B cell (primary cell): ENCODE results near the gene TMEM132E. TPM values are rescaled to one million over a fixed set of nuclear protein-coding genes. Genes with fewer than 3 reads are reported as not detected.
"Not testable (repeated sequence)": the region's sequence is repeated elsewhere in the genome, so short reads cannot be mapped to it uniquely, and the experiment has no call there.

Experiments
- ATAC-seq: fragments of 200-7000 bp; cut with Tn5 transposase; one replicate; pipeline ENCODE4 v1.10.0; 2021; ENCODE audit warnings: low read depth, mild to moderate bottlenecking, moderate number of reproducible peaks, moderate library complexity
- CTCF ChIA-PET: fragments of 350-600 bp; sonication (Branson Sonifier 250); formaldehyde crosslinking; loops from one replicate; lab custom pipeline; 2021; ENCODE audit warnings: antibody characterized with exemption, inconsistent platforms; lab: Charles Lee
- POLR2A ChIA-PET: fragments of 350-600 bp; sonication (Branson Sonifier 250); formaldehyde crosslinking; loops from one replicate; lab custom pipeline; 2021; ENCODE audit warnings: antibody characterized with exemption; lab: Charles Lee
- DNase-seq: peaks from one replicate; pipeline ENCODE4 v3.0.0; 2013
- H2AFZ ChIP-seq: 2 replicates; pipeline ENCODE4 v1.6.1; 2012; ENCODE audit warnings: mild to moderate bottlenecking, low read depth, low read length; ENCODE audit not compliant: insufficient read depth, poor library complexity, severe bottlenecking
- H3K27ac ChIP-seq, 2 donors: 1 replicate in 1 of 2; 2 replicates in 1 of 2; pipeline ENCODE4 v1.5.1; 2012 to 2013; ENCODE audit warnings: low read length in 2 of 2, mild to moderate bottlenecking in 2 of 2, moderate library complexity in 1 of 2
- H3K27me3 ChIP-seq, 4 experiments: fragments of 200-600 bp in 1 of 4; sonication (generic) in 1 of 4; replicated peaks in 1 of 4; 1 replicate in 2 of 4; 2 replicates in 2 of 4; pipeline versions ENCODE4 v1.6.1 to v1.7.0; 2013 to 2016; ENCODE audit warnings: low read length in 3 of 4, mild to moderate bottlenecking in 2 of 4, mixed read lengths in 1 of 4, moderate library complexity in 1 of 4; ENCODE audit not compliant: insufficient read depth in 4 of 4, control insufficient read depth in 3 of 4; ENCODE audit errors: control extremely low read depth in 1 of 4
- H3K36me3 ChIP-seq, 2 experiments: replicated peaks in 1 of 2; 1 replicate in 1 of 2; 2 replicates in 1 of 2; pipeline versions ENCODE4 v1.6.1 to v1.7.1; 2013; ENCODE audit warnings: low read length in 1 of 2; ENCODE audit not compliant: insufficient read depth in 2 of 2, control insufficient read depth in 1 of 2; ENCODE audit errors: control extremely low read depth in 1 of 2, extremely low read depth in 1 of 2
- H3K4me1 ChIP-seq, 2 donors: fragments of 200-600 bp in 1 of 2; sonication (generic) in 1 of 2; 1 replicate in 1 of 2; 2 replicates in 1 of 2; pipeline versions ENCODE4 v1.5.1 to v1.6.1; 2013 to 2017; ENCODE audit warnings: low read length in 2 of 2; ENCODE audit not compliant: control insufficient read depth in 2 of 2, insufficient read depth in 2 of 2
- H3K4me2 ChIP-seq: replicated peaks from 2 replicates; pipeline ENCODE3; 2012; ENCODE audit warnings: mild to moderate bottlenecking, low read depth, low read length; ENCODE audit not compliant: poor library complexity, severe bottlenecking
- H3K4me3 ChIP-seq, 5 experiments: fragments of 200-600 bp in 1 of 5; sonication (generic) in 1 of 5; 1 replicate in 3 of 5; 2 replicates in 2 of 5; pipeline versions ENCODE4 v1.5.1 to v1.7.0; 2011 to 2016; ENCODE audit warnings: low read length in 4 of 5, mild to moderate bottlenecking in 4 of 5, low read depth in 2 of 5, control low read depth in 1 of 5, moderate library complexity in 1 of 5; ENCODE audit not compliant: insufficient read depth in 1 of 5; ENCODE audit errors: control extremely low read depth in 1 of 5, extremely low read depth in 1 of 5
- H3K79me2 ChIP-seq: fragments of 200-600 bp; sonication (generic); one replicate; pipeline ENCODE4 v1.6.0; 2016; ENCODE audit warnings: low read length; ENCODE audit not compliant: control insufficient read depth, insufficient read depth
- H3K9ac ChIP-seq: fragments of 200-600 bp; sonication (generic); 2 replicates; pipeline ENCODE4 v1.6.1; 2017; ENCODE audit warnings: mild to moderate bottlenecking, low read length, moderate library complexity
- H3K9me3 ChIP-seq, 3 donors: one replicate each; pipeline versions ENCODE4 v1.6.1 to v1.7.1; 2013; ENCODE audit warnings: low read length in 2 of 3; ENCODE audit not compliant: control insufficient read depth in 2 of 3, insufficient read depth in 1 of 3; ENCODE audit errors: control extremely low read depth in 1 of 3
- H4K20me1 ChIP-seq: 2 replicates; pipeline ENCODE4 v1.6.0; 2012; ENCODE audit warnings: mild to moderate bottlenecking, low read length; ENCODE audit not compliant: insufficient read depth, control insufficient read depth, poor library complexity, severe bottlenecking
- H3K27ac Mint-ChIP-seq: one replicate; pipeline ENCODE4 v1.8.0; 2021; ENCODE audit warnings: mixed read lengths
- H3K27me3 Mint-ChIP-seq: one replicate; pipeline ENCODE4 v1.8.0; 2021; ENCODE audit warnings: mixed read lengths
- H3K4me1 Mint-ChIP-seq: one replicate; pipeline ENCODE4 v1.8.0; 2021; ENCODE audit warnings: mixed read lengths
- H3K4me3 Mint-ChIP-seq: one replicate; pipeline ENCODE4 v1.8.0; 2021; ENCODE audit warnings: mixed read lengths
- H3K9me3 Mint-ChIP-seq: one replicate; pipeline ENCODE4 v1.8.0; 2022; ENCODE audit warnings: mixed read lengths; ENCODE audit not compliant: insufficient read depth
- EZH2 ChIP-seq: IDR thresholded peaks from 2 replicates; pipeline ENCODE4 v1.6.1; 2012; ENCODE audit warnings: borderline replicate concordance, low read depth, mild to moderate bottlenecking, moderate library complexity, low read length; ENCODE audit not compliant: insufficient read depth, poor library complexity, severe bottlenecking
- WGBS: methylation state at CpG from one replicate; pipeline ENCODE4 v1.1.5; 2013; ENCODE audit warnings: missing lambda C conversion rate; ENCODE audit not compliant: insufficient coverage; 5-methylcytosine and 5-hydroxymethylcytosine counted together
- intact Hi-C: fragments of 100-400 bp; cut with micrococcal nuclease; formaldehyde crosslinking; loops from one replicate; pipeline ENCODE4 v1.10.0; 2022
- polyA plus RNA-seq: library from polyadenylated mRNA; depleted of rRNA; stranded (reverse); fragments of >200 nt; gene quantifications from 2 replicates; pipeline ENCODE4 v1.2.3, GENCODE V29; 2012
- total RNA-seq, 2 donors: library from RNA; stranded (reverse); fragments of 120-200 nt in 1 of 2; gene quantifications; 1 replicate in 1 of 2; 2 replicates in 1 of 2; pipeline versions ENCODE4 v1.2.3 to v1.2.4, GENCODE V29; 2013 to 2022
- TF ChIP-seq, protein P1 (sequence below): fragments of 200-600 bp; IDR thresholded peaks from one replicate; pipeline ENCODE4 v1.8.0; 2022; ENCODE audit warnings: antibody characterized with exemption, mild to moderate bottlenecking

The TMEM132E gene
- total and polyA plus RNA-seq, 2 donors (not counting 1 experiment from before 2014, with no cell fraction given) = not detected

DNA sequence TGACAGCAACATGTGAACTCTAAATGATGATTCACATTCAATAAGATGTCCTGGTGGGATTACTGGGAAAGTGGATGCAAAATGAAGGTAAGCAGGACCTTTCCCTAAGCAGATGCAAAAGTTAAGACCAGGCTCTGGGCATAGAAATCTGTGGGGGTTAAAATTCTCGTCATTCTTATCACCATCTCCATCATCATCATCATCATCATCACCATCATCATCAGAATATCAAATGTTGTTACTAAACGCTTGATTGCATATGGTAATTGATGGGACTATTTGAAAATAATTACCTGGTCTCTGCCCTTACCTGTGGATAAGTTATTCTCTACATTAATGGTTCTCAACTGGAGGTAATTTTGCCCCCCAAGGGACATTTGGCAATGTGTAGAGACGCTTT lies 41.9 kb upstream of the TMEM132E start:
- Histone ChIP-seq H3K79me2 (no peaks in the 10 kb centered on the region), H3K9me3 (no peaks in the 10 kb centered on the region), H3K27me3 (peaks cover 0 to 17% (median 7%) of the 10 kb centered on the region in 4 experiments), H3K4me1 (no peaks in the 10 kb centered on the region), H4K20me1 (no peaks in the 10 kb centered on the region), H3K36me3 (no peaks in the 10 kb centered on the region), H3K27ac (no peak overlapping the region), H3K4me3 (no peak overlapping the region), H2AFZ (no peak overlapping the region), H3K4me2 (no peak overlapping the region), H3K9ac (no peak overlapping the region)
- Mint-ChIP-seq H3K9me3 (no peaks in the 10 kb centered on the region), H3K27me3 (peaks cover 43% of the 10 kb centered on the region), H3K27ac (no peak overlapping the region), H3K4me3 (no peak overlapping the region), H3K4me1 (no peaks in the 10 kb centered on the region)
- ChIA-PET CTCF (no interaction called here), POLR2A (no interaction called here)
- DNase-seq = no peak
- ATAC-seq = no peak
- intact Hi-C loops = no loop called here
- WGBS = no CpG with 5 or more reads among the region's 3 CpGs
- TF ChIP-seq, protein P1, sequence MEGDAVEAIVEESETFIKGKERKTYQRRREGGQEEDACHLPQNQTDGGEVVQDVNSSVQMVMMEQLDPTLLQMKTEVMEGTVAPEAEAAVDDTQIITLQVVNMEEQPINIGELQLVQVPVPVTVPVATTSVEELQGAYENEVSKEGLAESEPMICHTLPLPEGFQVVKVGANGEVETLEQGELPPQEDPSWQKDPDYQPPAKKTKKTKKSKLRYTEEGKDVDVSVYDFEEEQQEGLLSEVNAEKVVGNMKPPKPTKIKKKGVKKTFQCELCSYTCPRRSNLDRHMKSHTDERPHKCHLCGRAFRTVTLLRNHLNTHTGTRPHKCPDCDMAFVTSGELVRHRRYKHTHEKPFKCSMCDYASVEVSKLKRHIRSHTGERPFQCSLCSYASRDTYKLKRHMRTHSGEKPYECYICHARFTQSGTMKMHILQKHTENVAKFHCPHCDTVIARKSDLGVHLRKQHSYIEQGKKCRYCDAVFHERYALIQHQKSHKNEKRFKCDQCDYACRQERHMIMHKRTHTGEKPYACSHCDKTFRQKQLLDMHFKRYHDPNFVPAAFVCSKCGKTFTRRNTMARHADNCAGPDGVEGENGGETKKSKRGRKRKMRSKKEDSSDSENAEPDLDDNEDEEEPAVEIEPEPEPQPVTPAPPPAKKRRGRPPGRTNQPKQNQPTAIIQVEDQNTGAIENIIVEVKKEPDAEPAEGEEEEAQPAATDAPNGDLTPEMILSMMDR = no peak
- no peak for TF ChIP-seq EZH2

- H3K4me3 ChIP-seq, H3K27ac ChIP-seq, H3K9me3 Mint-ChIP-seq, H3K9me3 ChIP-seq, POLR2A ChIA-PET, H3K79me2 ChIP-seq, H3K4me1 Mint-ChIP-seq, CTCF ChIA-PET, H3K9ac ChIP-seq, ATAC-seq, H4K20me1 ChIP-seq, intact Hi-C loops, H3K4me1 ChIP-seq, H3K36me3 ChIP-seq, H3K4me3 Mint-ChIP-seq, H3K27ac Mint-ChIP-seq, DNase-seq, H2AFZ ChIP-seq, H3K4me2 ChIP-seq: not testable (repeated sequence)
- H3K27me3 Mint-ChIP-seq = peaks cover 46% of the 10 kb centered on the region
- no CpG with 5 or more reads among the region's 2 CpGs for WGBS
- H3K27me3 ChIP-seq = peaks cover 0 to 26% (median 9%) of the 10 kb centered on the region in 4 experiments
Measured at GRCh38 chr17:34538582-34538981, 40.8 kb upstream of the TMEM132E start.
